Natural killer cell (primary cell): ENCODE measurements around the gene AIF1L. TPM values are rescaled to one million over a fixed set of nuclear protein-coding genes. Genes with fewer than 3 reads are reported as not detected.

Source experiments
- ATAC-seq, 3 donors: fragments of 150-1000 bp in 2 of 3; fragments of 200-7000 bp in 1 of 3; cut with Tn5 transposase; 1 replicate in 1 of 3; 2 replicates in 2 of 3; pipeline ENCODE4 v1.10.0; 2021; ENCODE audit warnings: mild to moderate bottlenecking in 2 of 3, moderate library complexity in 2 of 3
- DNase-seq, 2 donors: peaks; one replicate each; pipeline versions ENCODE4 v3.0.0 to v3.0.0-alpha.2; 2013 to 2021; ENCODE audit warnings: mixed read lengths in 1 of 2
- H3K27ac ChIP-seq: one replicate; pipeline ENCODE4 v1.5.1; 2013; ENCODE audit warnings: mild to moderate bottlenecking, low read length
- H3K27me3 ChIP-seq: one replicate; pipeline ENCODE4 v1.6.1; 2013; ENCODE audit warnings: low read length; ENCODE audit not compliant: control insufficient read depth, insufficient read depth
- H3K36me3 ChIP-seq: one replicate; pipeline ENCODE4 v1.6.1; 2013; ENCODE audit warnings: low read length; ENCODE audit not compliant: control insufficient read depth, insufficient read depth
- H3K4me1 ChIP-seq: one replicate; pipeline ENCODE4 v1.6.1; 2013; ENCODE audit warnings: low read length; ENCODE audit not compliant: control insufficient read depth, insufficient read depth
- H3K4me3 ChIP-seq: one replicate; pipeline ENCODE4 v1.5.1; 2013; ENCODE audit warnings: low read length
- H3K9me3 ChIP-seq: one replicate; pipeline ENCODE4 v1.6.1; 2013; ENCODE audit warnings: low read length; ENCODE audit not compliant: control insufficient read depth, insufficient read depth
- H3K27ac Mint-ChIP-seq, 2 donors: one replicate each; pipeline ENCODE4 v1.8.0; 2022; ENCODE audit warnings: mild to moderate bottlenecking in 2 of 2, mixed read lengths in 2 of 2, moderate library complexity in 1 of 2
- H3K27me3 Mint-ChIP-seq, 2 donors: one replicate each; pipeline ENCODE4 v1.8.0; 2022; ENCODE audit warnings: low read depth in 2 of 2, mixed read lengths in 2 of 2
- H3K36me3 Mint-ChIP-seq: one replicate; pipeline ENCODE4 v1.8.0; 2022; ENCODE audit warnings: mixed read lengths
- H3K4me1 Mint-ChIP-seq, 2 donors: one replicate each; pipeline ENCODE4 v1.8.0; 2022; ENCODE audit warnings: mixed read lengths in 2 of 2
- H3K4me3 Mint-ChIP-seq: one replicate; pipeline ENCODE4 v1.8.0; 2022; ENCODE audit warnings: mild to moderate bottlenecking, moderate library complexity, mixed read lengths
- H3K9me3 Mint-ChIP-seq, 2 donors: one replicate each; pipeline ENCODE4 v1.8.0; 2022; ENCODE audit warnings: mixed read lengths in 2 of 2
- CTCF ChIP-seq: fragments of 200-600 bp; IDR thresholded peaks from one replicate; pipeline ENCODE4 v1.8.0; 2022; ENCODE audit warnings: antibody characterized with exemption
- WGBS: methylation state at CpG from one replicate; pipeline ENCODE4 v1.1.7; 2013; ENCODE audit warnings: missing lambda C conversion rate; ENCODE audit not compliant: insufficient coverage; 5-methylcytosine and 5-hydroxymethylcytosine counted together
- intact Hi-C: fragments of 100-400 bp; cut with micrococcal nuclease; formaldehyde crosslinking; loops from one replicate; pipeline ENCODE4 v1.14.2; 2022
- total RNA-seq, 4 donors: library from RNA; stranded (reverse); fragments of 120-200 nt in 1 of 4; gene quantifications; one replicate each; pipeline versions ENCODE4 v1.2.3 to v1.2.4, GENCODE V29; 2013 to 2022

The AIF1L gene
- total RNA-seq, 3 donors from 2014 or later (not counting 1 experiment from before 2014, with no cell fraction given), result not detected

GRCh38 chr9:131117121-131117761 is 20.9 kb downstream of the AIF1L start:
- TF ChIP-seq CTCF, result no peak
- 21% methylated on average over 13 of the region's 13 CpGs for WGBS
- intact Hi-C loops, result no loop called here
- H3K9me3 Mint-ChIP-seq, result no peaks in the 10 kb centered on the region
- no peaks in the 10 kb centered on the region for H3K4me1 Mint-ChIP-seq
- no peaks in the 10 kb centered on the region for H3K4me1 ChIP-seq
- ATAC-seq (no peak), DNase-seq (no peak)
- H3K4me3 Mint-ChIP-seq, result no peak overlapping the region
- peaks cover 3% of the 10 kb centered on the region for H3K27me3 ChIP-seq
- H3K27ac Mint-ChIP-seq, result no peak overlapping the region
- no peak overlapping the region for H3K27ac ChIP-seq
- H3K36me3 Mint-ChIP-seq, result no peaks in the 10 kb centered on the region
- H3K4me3 ChIP-seq, result no peak overlapping the region
- H3K36me3 ChIP-seq, result no peaks in the 10 kb centered on the region
- no peaks in the 10 kb centered on the region for H3K9me3 ChIP-seq
- peaks cover 0 to 5% of the 10 kb centered on the region in 2 donors for H3K27me3 Mint-ChIP-seq

- no peak overlapping the region for H3K4me3 Mint-ChIP-seq
- intact Hi-C loops, result no loop called here
- Histone ChIP-seq H3K4me1 (no peaks in the 10 kb centered on the region), H3K4me3 (no peak overlapping the region), H3K9me3 (no peaks in the 10 kb centered on the region), H3K36me3 (no peaks in the 10 kb centered on the region), H3K27me3 (peaks cover 3% of the 10 kb centered on the region), H3K27ac (no peak overlapping the region)
- WGBS, result 66% methylated on average over 4 of the region's 4 CpGs
- no peaks in the 10 kb centered on the region for H3K4me1 Mint-ChIP-seq
- H3K9me3 Mint-ChIP-seq, result no peaks in the 10 kb centered on the region
- DNase-seq, result no peak
- H3K27ac Mint-ChIP-seq, result no peak overlapping the region
- H3K36me3 Mint-ChIP-seq, result no peaks in the 10 kb centered on the region
- TF ChIP-seq CTCF, result no peak
- no peak for ATAC-seq
- peaks cover 0 to 5% of the 10 kb centered on the region in 2 donors for H3K27me3 Mint-ChIP-seq
Measured at GRCh38 chr9:131117762-131118145, 21.4 kb downstream of the AIF1L start.

DNA sequence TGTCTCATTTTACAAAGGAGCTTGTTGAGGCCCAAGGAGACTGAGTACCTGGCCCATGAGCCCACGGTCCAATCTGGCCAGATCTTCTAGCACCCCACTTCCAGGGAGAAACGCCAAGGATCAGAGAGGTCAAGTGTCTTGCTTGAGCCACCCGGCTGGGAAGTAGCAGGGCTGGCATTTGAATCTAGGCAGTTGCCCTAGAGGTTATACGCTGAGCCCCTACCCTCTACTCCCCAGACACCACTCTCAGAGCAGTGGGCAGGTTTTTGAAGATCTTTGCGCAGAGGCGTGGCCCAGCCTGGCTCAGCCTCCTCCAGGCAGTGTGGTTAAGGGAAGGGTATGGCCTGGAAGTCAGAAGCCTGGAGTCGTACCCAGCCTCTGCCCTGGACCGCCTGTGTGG is 23.3 kb downstream of the AIF1L start:
- Histone ChIP-seq H3K27me3 (peaks cover 2% of the 10 kb centered on the region), H3K4me3 (no peak overlapping the region), H3K4me1 (peaks cover 2% of the 10 kb centered on the region), H3K27ac (no peak overlapping the region), H3K36me3 (no peaks in the 10 kb centered on the region), H3K9me3 (no peaks in the 10 kb centered on the region)
- WGBS, result 78% methylated on average over 8 of the region's 8 CpGs
- no peak for TF ChIP-seq CTCF
- Mint-ChIP-seq H3K27me3 (peaks cover 0 to 3% of the 10 kb centered on the region in 2 donors), H3K27ac (no peak overlapping the region), H3K36me3 (no peaks in the 10 kb centered on the region), H3K4me3 (no peak overlapping the region), H3K9me3 (no peaks in the 10 kb centered on the region), H3K4me1 (no peaks in the 10 kb centered on the region)
- ATAC-seq, result peak in 1 of 3 donors; percentile 14
- intact Hi-C loops, result no loop called here
- no peak for DNase-seq

DNA sequence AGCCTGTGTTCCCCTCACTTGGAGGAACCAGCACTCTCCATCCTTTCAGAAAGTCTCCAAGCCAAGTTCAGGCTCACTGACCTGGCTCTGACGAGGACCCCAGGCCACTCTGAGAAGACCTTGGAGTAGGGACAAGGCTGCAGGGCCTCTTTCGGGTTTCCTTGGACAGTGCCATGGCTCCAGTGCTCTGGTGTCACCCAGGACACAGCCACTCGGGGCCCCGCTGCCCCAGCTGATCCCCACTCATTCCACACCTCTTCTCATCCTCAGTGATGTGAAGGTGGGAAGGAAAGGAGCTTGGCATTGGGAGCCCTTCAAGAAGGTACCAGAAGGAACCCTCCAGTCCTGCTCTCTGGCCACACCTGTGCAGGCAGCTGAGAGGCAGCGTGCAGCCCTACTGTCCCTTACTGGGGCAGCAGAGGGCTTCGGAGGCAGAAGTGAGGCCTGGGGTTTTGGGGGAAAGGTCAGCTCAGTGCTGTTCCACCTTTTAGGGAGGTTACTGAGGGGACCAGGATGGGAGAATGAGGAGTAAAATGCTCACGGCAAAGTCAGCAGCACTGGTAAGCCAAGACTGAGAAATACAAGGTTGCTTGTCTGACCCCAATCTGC is 24.4 kb downstream of the AIF1L start:
- no peak for TF ChIP-seq CTCF
- 82% methylated on average over 5 of the region's 7 CpGs for WGBS
- Mint-ChIP-seq H3K4me1 (peaks cover 11% of the 10 kb centered on the region in 2 donors), H3K36me3 (no peaks in the 10 kb centered on the region), H3K4me3 (no peak overlapping the region), H3K27ac (no peak overlapping the region), H3K27me3 (peaks cover 0 to 3% of the 10 kb centered on the region in 2 donors), H3K9me3 (no peaks in the 10 kb centered on the region)
- no peak for ATAC-seq
- peaks cover 8% of the 10 kb centered on the region for H3K4me1 ChIP-seq
- peaks cover 2% of the 10 kb centered on the region for H3K27me3 ChIP-seq
- H3K36me3 ChIP-seq, result no peaks in the 10 kb centered on the region
- no peak overlapping the region for H3K27ac ChIP-seq
- no peak overlapping the region for H3K4me3 ChIP-seq
- DNase-seq, result peak in 1 of 2 donors; percentile 11
- no peaks in the 10 kb centered on the region for H3K9me3 ChIP-seq
- intact Hi-C loops, result no loop called here
